Measurements from ENCODE around the gene ASPSCR1. TPM values are rescaled to one million over a fixed set of nuclear protein-coding genes. Genes with fewer than 3 reads are reported as not detected.

The ASPSCR1 gene
- total and polyA plus RNA-seq, 10 of the 15 experiments (the other 5 are each of a cell fraction or from before 2014, with no cell fraction given) = 1.5 to 48.4 (median 25.4) TPM

- TF ChIP-seq CUX1 (IDR thresholded peaks at IDR 0.05; ENCODE audit: insufficient replicate concordance, low read depth, low read length) (no peak), CHD1 (IDR thresholded peaks at IDR 0.05; ENCODE audit: low read depth, low read length) (no peak), SRF (IDR thresholded peaks at IDR 0.05; ENCODE audit: low read depth in 2 of 2, low read length in 2 of 2) (peak; percentile 75 to 94)
Observed at GRCh38 chr17:82065638-82066303, 88.3 kb downstream of the ASPSCR1 start, which contains the start of gene DUS1L (continued).

Other genes starting within 250 kb of the ASPSCR1 start
Only the 7 nearest of the 23 such genes appear.
- 8.7 and 8.9 TPM in 2 replicates for gene MAFG, start 49.9 kb upstream of the ASPSCR1 start, total RNA-seq (2014; rRNA removed)
- gene MAFG, start 49.9 kb upstream of the ASPSCR1 start, total RNA-seq (2014; rRNA removed; fragmentation: Illumina TruSeq; extraction: Trizol) = 6.3 and 6.4 TPM in 2 replicates
- gene MAFG, start 49.9 kb upstream of the ASPSCR1 start, total RNA-seq (2021) = 18.1 and 20.1 TPM in 2 replicates
- 6.5 and 9.8 TPM in 2 replicates for gene MAFG, start 49.9 kb upstream of the ASPSCR1 start, polyA plus RNA-seq (2011; rRNA removed)
- gene MAFG, start 49.9 kb upstream of the ASPSCR1 start, polyA plus RNA-seq (2014; fragmentation: Illumina TruSeq; extraction: Trizol) = 7.8 and 9.5 TPM in 2 replicates
- 1 to 10 TPM in 1 of 2 experiments, under 1 TPM in 1; 0.48 to 1.3 TPM for gene MAFG, start 49.9 kb upstream of the ASPSCR1 start, polyA plus RNA-seq (2014; fragmentation: Nextera tagmentation; extraction: Ambion mirVana)
- gene MAFG, start 49.9 kb upstream of the ASPSCR1 start, polyA plus RNA-seq (2014; rRNA removed) = 13.5 and 14.7 TPM in 2 replicates
- 1 to 10 TPM; 2.7 TPM for gene MAFG, start 49.9 kb upstream of the ASPSCR1 start, polyA plus RNA-seq (2016; fragmentation: Nextera tagmentation; extraction: Ambion mirVana)
- gene PYCR1, start 40.3 kb upstream of the ASPSCR1 start, total RNA-seq (2014; rRNA removed) = 75.7 and 88.1 TPM in 2 replicates
- gene PYCR1, start 40.3 kb upstream of the ASPSCR1 start, total RNA-seq (2014; rRNA removed; fragmentation: Illumina TruSeq; extraction: Trizol) = 37.8 and 40.3 TPM in 2 replicates
- 105 TPM in 2 replicates for gene PYCR1, start 40.3 kb upstream of the ASPSCR1 start, total RNA-seq (2021)
- 23.4 and 49.3 TPM in 2 replicates for gene PYCR1, start 40.3 kb upstream of the ASPSCR1 start, polyA plus RNA-seq (2011; rRNA removed)
- 18.7 and 43.8 TPM in 2 replicates for gene PYCR1, start 40.3 kb upstream of the ASPSCR1 start, polyA plus RNA-seq (2014; fragmentation: Illumina TruSeq; extraction: Trizol)
- 1 to 10 TPM; 2.7 to 5.2 TPM for gene PYCR1, start 40.3 kb upstream of the ASPSCR1 start, polyA plus RNA-seq (2014; fragmentation: Nextera tagmentation; extraction: Ambion mirVana)
- gene PYCR1, start 40.3 kb upstream of the ASPSCR1 start, polyA plus RNA-seq (2014; rRNA removed) = 107 and 124 TPM in 2 replicates
- 100 to 1,000 TPM; 104 to 119 TPM for gene PYCR1, start 40.3 kb upstream of the ASPSCR1 start, polyA plus RNA-seq (2016; fragmentation: Nextera tagmentation; extraction: Ambion mirVana)
- gene MYADML2, start 30.4 kb upstream of the ASPSCR1 start, total RNA-seq (2014; rRNA removed) = not detected in 2 replicates
- gene MYADML2, start 30.4 kb upstream of the ASPSCR1 start, total RNA-seq (2014; rRNA removed; fragmentation: Illumina TruSeq; extraction: Trizol) = not detected in 2 replicates
- not detected in 2 replicates for gene MYADML2, start 30.4 kb upstream of the ASPSCR1 start, total RNA-seq (2021)
- gene MYADML2, start 30.4 kb upstream of the ASPSCR1 start, polyA plus RNA-seq (2011; rRNA removed) = not detected in 2 replicates
- not detected in 2 replicates for gene MYADML2, start 30.4 kb upstream of the ASPSCR1 start, polyA plus RNA-seq (2014; fragmentation: Illumina TruSeq; extraction: Trizol)
- not detected for gene MYADML2, start 30.4 kb upstream of the ASPSCR1 start, polyA plus RNA-seq (2014; fragmentation: Nextera tagmentation; extraction: Ambion mirVana)
- gene MYADML2, start 30.4 kb upstream of the ASPSCR1 start, polyA plus RNA-seq (2014; rRNA removed) = not detected in 2 replicates
- not detected for gene MYADML2, start 30.4 kb upstream of the ASPSCR1 start, polyA plus RNA-seq (2016; fragmentation: Nextera tagmentation; extraction: Ambion mirVana)
- gene NOTUM, start 16.4 kb upstream of the ASPSCR1 start, total RNA-seq (2014; rRNA removed) = not detected in 2 replicates
- not detected in 2 replicates for gene NOTUM, start 16.4 kb upstream of the ASPSCR1 start, total RNA-seq (2014; rRNA removed; fragmentation: Illumina TruSeq; extraction: Trizol)
- gene NOTUM, start 16.4 kb upstream of the ASPSCR1 start, total RNA-seq (2021) = 0.13 and 0.19 TPM in 2 replicates
- not detected in 2 replicates for gene NOTUM, start 16.4 kb upstream of the ASPSCR1 start, polyA plus RNA-seq (2011; rRNA removed)
- not detected in 2 replicates for gene NOTUM, start 16.4 kb upstream of the ASPSCR1 start, polyA plus RNA-seq (2014; fragmentation: Illumina TruSeq; extraction: Trizol)
- gene NOTUM, start 16.4 kb upstream of the ASPSCR1 start, polyA plus RNA-seq (2014; fragmentation: Nextera tagmentation; extraction: Ambion mirVana) = not detected
- 0.04 TPM in 1 of 2 replicates, not detected in the other for gene NOTUM, start 16.4 kb upstream of the ASPSCR1 start, polyA plus RNA-seq (2014; rRNA removed)
- gene NOTUM, start 16.4 kb upstream of the ASPSCR1 start, polyA plus RNA-seq (2016; fragmentation: Nextera tagmentation; extraction: Ambion mirVana) = not detected
- 84.0 and 101 TPM in 2 replicates for gene CENPX, start 45.2 kb downstream of the ASPSCR1 start, total RNA-seq (2014; rRNA removed)
- 36.1 and 39.4 TPM in 2 replicates for gene CENPX, start 45.2 kb downstream of the ASPSCR1 start, total RNA-seq (2014; rRNA removed; fragmentation: Illumina TruSeq; extraction: Trizol)
- 84.0 and 89.0 TPM in 2 replicates for gene CENPX, start 45.2 kb downstream of the ASPSCR1 start, total RNA-seq (2021)
- 29.3 and 54.8 TPM in 2 replicates for gene CENPX, start 45.2 kb downstream of the ASPSCR1 start, polyA plus RNA-seq (2011; rRNA removed)
- 4.1 and 26.8 TPM in 2 replicates for gene CENPX, start 45.2 kb downstream of the ASPSCR1 start, polyA plus RNA-seq (2014; fragmentation: Illumina TruSeq; extraction: Trizol)
- 10 to 100 TPM; 11.7 to 39.3 TPM for gene CENPX, start 45.2 kb downstream of the ASPSCR1 start, polyA plus RNA-seq (2014; fragmentation: Nextera tagmentation; extraction: Ambion mirVana)
- 111 and 113 TPM in 2 replicates for gene CENPX, start 45.2 kb downstream of the ASPSCR1 start, polyA plus RNA-seq (2014; rRNA removed)
- gene CENPX, start 45.2 kb downstream of the ASPSCR1 start, polyA plus RNA-seq (2016; fragmentation: Nextera tagmentation; extraction: Ambion mirVana) = 100 to 1,000 TPM; 181 to 182 TPM
- gene LRRC45, start 45.7 kb downstream of the ASPSCR1 start, total RNA-seq (2014; rRNA removed) = 18.6 and 24.2 TPM in 2 replicates
- gene LRRC45, start 45.7 kb downstream of the ASPSCR1 start, total RNA-seq (2014; rRNA removed; fragmentation: Illumina TruSeq; extraction: Trizol) = 5.9 and 8.9 TPM in 2 replicates
- gene LRRC45, start 45.7 kb downstream of the ASPSCR1 start, total RNA-seq (2021) = 24.9 and 27.7 TPM in 2 replicates
- gene LRRC45, start 45.7 kb downstream of the ASPSCR1 start, polyA plus RNA-seq (2011; rRNA removed) = 4.5 and 7.7 TPM in 2 replicates
- gene LRRC45, start 45.7 kb downstream of the ASPSCR1 start, polyA plus RNA-seq (2014; fragmentation: Illumina TruSeq; extraction: Trizol) = 2.5 and 3.6 TPM in 2 replicates
- gene LRRC45, start 45.7 kb downstream of the ASPSCR1 start, polyA plus RNA-seq (2014; fragmentation: Nextera tagmentation; extraction: Ambion mirVana) = under 1 TPM; 0.03 to 0.05 TPM
- 24.2 and 24.4 TPM in 2 replicates for gene LRRC45, start 45.7 kb downstream of the ASPSCR1 start, polyA plus RNA-seq (2014; rRNA removed)
- gene LRRC45, start 45.7 kb downstream of the ASPSCR1 start, polyA plus RNA-seq (2016; fragmentation: Nextera tagmentation; extraction: Ambion mirVana) = 10 to 100 TPM; 12.0 to 13.4 TPM
- 23.5 and 29.8 TPM in 2 replicates for gene RAC3, start 54.0 kb downstream of the ASPSCR1 start, total RNA-seq (2014; rRNA removed)
- 9.0 and 9.2 TPM in 2 replicates for gene RAC3, start 54.0 kb downstream of the ASPSCR1 start, total RNA-seq (2014; rRNA removed; fragmentation: Illumina TruSeq; extraction: Trizol)
- gene RAC3, start 54.0 kb downstream of the ASPSCR1 start, total RNA-seq (2021) = 14.6 and 16.2 TPM in 2 replicates
- gene RAC3, start 54.0 kb downstream of the ASPSCR1 start, polyA plus RNA-seq (2011; rRNA removed) = 1.2 and 4.2 TPM in 2 replicates
- 2.8 and 9.8 TPM in 2 replicates for gene RAC3, start 54.0 kb downstream of the ASPSCR1 start, polyA plus RNA-seq (2014; fragmentation: Illumina TruSeq; extraction: Trizol)
- gene RAC3, start 54.0 kb downstream of the ASPSCR1 start, polyA plus RNA-seq (2014; fragmentation: Nextera tagmentation; extraction: Ambion mirVana) = under 1 TPM; 0.11 to 0.16 TPM
- 32.9 and 39.8 TPM in 2 replicates for gene RAC3, start 54.0 kb downstream of the ASPSCR1 start, polyA plus RNA-seq (2014; rRNA removed)
- gene RAC3, start 54.0 kb downstream of the ASPSCR1 start, polyA plus RNA-seq (2016; fragmentation: Nextera tagmentation; extraction: Ambion mirVana) = 1 to 10 TPM; 1.7 TPM